GM21619 (cell line): ENCODE data around the gene CUL4B.
"Not testable (repeated sequence)": the region's sequence is repeated elsewhere in the genome, so short reads cannot be mapped to it uniquely, and the experiment has no call there.

ENCODE experiments used
- ATAC-seq: cut with Tn5 transposase; IDR thresholded peaks from one replicate; pipeline ENCODE4 v1.9.1; 2021; ENCODE audit not compliant: unreplicated experiment

Gene CUL4B

GRCh38 chrX:120534413-120535205 is 26.2 kb downstream of the CUL4B start:
- no peak for ATAC-seq

GRCh38 chrX:120522820-120523219 is 37.9 kb downstream of the CUL4B start:
- no peak for ATAC-seq

GRCh38 chrX:120517936-120518335 is 42.8 kb downstream of the CUL4B start:
- ATAC-seq = no peak

- no peak for ATAC-seq
These were observed 46.5 kb downstream of the CUL4B start for GRCh38 chrX:120514236-120514635.

GRCh38 chrX:120512627-120513026 is 48.1 kb downstream of the CUL4B start:
- ATAC-seq = no peak

GRCh38 chrX:120512222-120512621 is 48.5 kb downstream of the CUL4B start:
- ATAC-seq = no peak

GRCh38 chrX:120504569-120504968 is 56.2 kb downstream of the CUL4B start:
- no peak for ATAC-seq

GRCh38 chrX:120499301-120500072 is 61.3 kb downstream of the CUL4B start:
- no peak for ATAC-seq

GRCh38 chrX:120490119-120490518 is 70.6 kb downstream of the CUL4B start:
- not testable (repeated sequence) for ATAC-seq

- no peak for ATAC-seq
These were observed 74.0 kb downstream of the CUL4B start for GRCh38 chrX:120486786-120487185.

- ATAC-seq = peak; percentile 83
These were observed 74.9 kb downstream of the CUL4B start for GRCh38 chrX:120485638-120486520.

- ATAC-seq = no peak
These were observed 75.5 kb downstream of the CUL4B start for GRCh38 chrX:120485315-120485637.

- no peak for ATAC-seq
These were observed 83.3 kb downstream of the CUL4B start for GRCh38 chrX:120477453-120477852.

- no peak for ATAC-seq
These were observed 84.0 kb downstream of the CUL4B start for GRCh38 chrX:120476714-120477113.

GRCh38 chrX:120475447-120475846 is 85.3 kb downstream of the CUL4B start:
- not testable (repeated sequence) for ATAC-seq
